Natural killer cell treated with Interleukin-12 subunit alpha and Interleukin-12 subunit beta and Interleukin-15 and Interleukin-18, amount 100 ng/mL, for 72 hours (primary cell): Measurements from ENCODE around the gene GPRIN2. TPM values are rescaled to one million over a fixed set of nuclear protein-coding genes. Genes with fewer than 3 reads are reported as not detected.

ENCODE experiments used
- ATAC-seq, 2 donors: fragments of 150-1000 bp; cut with Tn5 transposase in 1 of 2; sonication (Bioruptor Pico), chemical (Tn5 transposase) in 1 of 2; 2 replicates each; pipeline ENCODE4 v1.10.0; 2021
- DNase-seq: peaks from one replicate; pipeline ENCODE4 v3.0.0; 2022; ENCODE audit warnings: low spot score
- H3K27ac Mint-ChIP-seq, 2 donors: 1 replicate in 1 of 2; 2 replicates in 1 of 2; pipeline ENCODE4 v1.8.0; 2022; ENCODE audit warnings: mixed read lengths in 2 of 2, mild to moderate bottlenecking in 1 of 2, moderate library complexity in 1 of 2
- H3K27me3 Mint-ChIP-seq, 2 donors: 1 replicate in 1 of 2; 2 replicates in 1 of 2; pipeline ENCODE4 v1.8.0; 2022; ENCODE audit warnings: mixed read lengths in 2 of 2
- H3K36me3 Mint-ChIP-seq: one replicate; pipeline ENCODE4 v1.8.0; 2022; ENCODE audit warnings: mixed read lengths
- H3K4me1 Mint-ChIP-seq, 2 donors: 1 replicate in 1 of 2; 2 replicates in 1 of 2; pipeline ENCODE4 v1.8.0; 2022; ENCODE audit warnings: low read depth in 2 of 2, mixed read lengths in 2 of 2, mild to moderate bottlenecking in 1 of 2
- H3K4me3 Mint-ChIP-seq: one replicate; pipeline ENCODE4 v1.8.0; 2022; ENCODE audit warnings: mixed read lengths
- H3K9me3 Mint-ChIP-seq: 2 replicates; pipeline ENCODE4 v1.8.0; 2022; ENCODE audit warnings: mixed read lengths
- total RNA-seq, 2 donors: library from RNA; stranded (reverse); gene quantifications; one replicate each; pipeline ENCODE4 v1.2.3, GENCODE V29; 2022

GPRIN2 gene
- total RNA-seq, 2 donors from 2014 or later, result not detected

DNA sequence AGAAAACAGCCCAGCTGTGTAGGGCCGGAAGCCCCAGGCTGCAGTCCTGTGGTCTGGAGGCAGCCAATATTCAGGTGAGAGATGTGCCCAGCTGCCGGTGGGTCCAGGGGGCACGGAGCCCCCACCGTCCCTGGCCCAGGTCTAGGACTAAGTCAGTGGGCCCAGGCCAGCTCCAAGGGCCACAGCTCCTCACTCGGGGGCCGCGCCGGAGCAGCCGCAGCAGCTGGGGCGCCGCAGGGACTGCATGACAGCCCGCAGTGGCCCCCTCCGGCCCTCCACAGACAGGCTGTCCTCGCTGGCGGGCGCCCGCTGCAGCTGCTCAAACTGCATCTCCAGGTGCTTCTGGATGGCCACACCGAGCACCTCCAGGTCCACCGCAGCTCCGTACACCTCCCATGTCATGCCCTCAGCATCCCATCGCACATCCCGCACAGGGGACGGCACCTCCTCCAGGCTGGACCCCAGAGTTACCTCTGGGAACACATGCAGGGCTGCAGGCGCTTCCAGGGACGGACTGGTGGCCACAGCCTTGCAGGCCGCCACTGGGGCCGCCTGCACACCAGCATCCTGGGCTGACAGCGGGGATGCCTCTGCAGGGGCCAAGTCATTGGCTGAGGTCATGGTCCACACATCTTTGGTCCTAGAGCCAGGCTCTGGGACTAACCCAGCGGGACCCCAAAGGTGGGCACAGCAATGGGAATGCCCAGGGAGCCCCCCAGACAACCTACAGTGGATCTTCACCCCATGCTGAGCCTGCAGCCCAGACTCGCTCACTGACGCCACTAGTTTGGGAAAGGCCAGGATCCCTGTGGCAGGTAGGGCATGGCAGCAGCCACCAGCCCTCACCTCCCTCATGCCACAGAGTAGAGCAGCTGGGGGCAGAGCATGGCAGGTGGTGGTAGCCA lies 7.0 kb downstream of the GPRIN2 start:
- Mint-ChIP-seq H3K27me3 (no peaks in the 10 kb centered on the region), H3K36me3 (no peaks in the 10 kb centered on the region), H3K9me3 (no peaks in the 10 kb centered on the region), H3K27ac (no peak overlapping the region), H3K4me1 (no peaks in the 10 kb centered on the region), H3K4me3 (no peak overlapping the region)
- no peak for ATAC-seq
- peak; percentile 60 for DNase-seq

DNA sequence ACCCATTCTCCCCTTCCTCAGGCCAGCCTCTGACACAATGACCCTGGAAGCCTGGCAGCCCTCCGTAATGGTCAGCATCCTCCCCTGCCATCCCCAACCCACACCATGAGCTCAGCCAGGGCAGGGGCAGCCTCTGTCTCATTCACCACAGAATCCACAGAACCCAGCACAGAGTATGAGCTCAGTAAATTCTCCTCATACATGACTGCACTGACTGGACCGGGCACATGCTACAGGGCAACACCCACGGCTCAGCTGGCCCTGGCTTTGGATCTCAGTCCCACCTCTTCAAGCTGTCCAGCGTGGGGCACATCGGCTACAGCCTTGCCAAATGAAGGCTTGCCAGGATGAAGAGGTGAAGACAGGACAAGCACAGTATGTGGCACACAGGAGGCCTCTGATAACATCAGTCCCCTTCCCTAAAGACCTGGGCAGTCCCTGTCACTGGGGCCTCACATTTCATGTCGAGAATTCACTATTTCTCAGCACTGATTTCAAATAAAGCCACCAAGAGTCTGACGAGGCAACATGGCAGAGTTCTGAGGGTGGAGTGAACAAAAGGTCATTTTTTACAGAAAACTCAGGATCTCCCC lies 7.9 kb downstream of the GPRIN2 start:
- no peak overlapping the region for H3K27ac Mint-ChIP-seq
- H3K36me3 Mint-ChIP-seq, result no peaks in the 10 kb centered on the region
- ATAC-seq (no peak), DNase-seq (peak; percentile 58)
- no peaks in the 10 kb centered on the region for H3K27me3 Mint-ChIP-seq
- H3K4me1 Mint-ChIP-seq, result no peaks in the 10 kb centered on the region
- H3K9me3 Mint-ChIP-seq, result no peaks in the 10 kb centered on the region
- H3K4me3 Mint-ChIP-seq, result no peak overlapping the region

DNA sequence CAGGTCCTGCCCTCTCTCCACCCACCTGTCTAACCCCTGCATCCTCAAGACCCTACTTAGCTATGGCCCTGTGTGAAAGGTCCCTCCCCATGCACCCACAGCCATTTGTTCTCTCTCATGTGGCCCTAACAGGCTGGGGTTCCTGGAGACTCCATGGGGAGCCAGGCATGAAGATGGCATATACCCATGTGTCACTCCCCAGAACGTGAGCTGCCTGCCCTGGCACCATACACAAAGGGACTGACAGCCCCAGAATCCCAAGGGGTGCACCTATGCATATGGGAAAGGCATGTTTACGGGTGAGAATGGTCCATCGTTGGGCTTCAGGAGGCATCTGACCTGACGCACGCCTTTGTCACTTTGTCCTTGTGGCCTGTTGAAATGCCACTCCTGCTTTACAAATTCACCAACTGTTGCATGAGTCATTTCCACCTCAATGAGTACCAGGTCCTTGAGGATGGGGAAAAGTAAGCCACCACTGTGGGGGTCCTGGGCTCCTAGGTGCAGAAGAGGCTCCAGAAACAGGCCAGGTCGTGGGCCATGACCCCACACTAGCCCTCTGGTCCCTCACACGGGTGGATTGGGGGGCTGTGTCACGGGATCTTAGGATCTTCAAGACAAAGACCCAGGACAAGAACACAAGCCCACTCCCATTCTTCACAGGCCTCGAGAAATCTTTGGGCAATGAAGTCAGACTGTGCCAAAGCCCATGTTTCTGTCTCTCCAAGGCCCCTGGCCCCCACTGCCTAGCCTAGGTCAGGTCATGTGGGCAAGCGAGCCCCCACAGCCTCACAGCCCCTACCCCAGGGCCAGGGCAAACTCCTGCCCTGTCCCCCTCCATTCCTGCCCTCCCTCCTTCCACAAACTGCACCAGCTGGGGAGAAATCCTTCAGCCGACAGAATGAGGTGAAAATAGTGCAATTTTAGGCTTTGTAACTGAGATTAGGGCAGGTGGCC lies 8.6 kb downstream of the GPRIN2 start:
- no peaks in the 10 kb centered on the region for H3K36me3 Mint-ChIP-seq
- H3K4me1 Mint-ChIP-seq, result no peaks in the 10 kb centered on the region
- ATAC-seq (no peak), DNase-seq (peak; percentile 59)
- peaks cover 2 to 6% of the 10 kb centered on the region in 2 donors for H3K27me3 Mint-ChIP-seq
- no peaks in the 10 kb centered on the region for H3K9me3 Mint-ChIP-seq
- H3K4me3 Mint-ChIP-seq, result no peak overlapping the region
- H3K27ac Mint-ChIP-seq, result no peak overlapping the region

- Mint-ChIP-seq H3K27me3 (peaks cover 7 to 15% of the 10 kb centered on the region in 2 donors), H3K4me1 (peaks cover 0 to 4% of the 10 kb centered on the region in 2 donors), H3K36me3 (no peaks in the 10 kb centered on the region), H3K4me3 (no peak overlapping the region), H3K27ac (no peak overlapping the region), H3K9me3 (no peaks in the 10 kb centered on the region)
- DNase-seq, result peak; percentile 57
- ATAC-seq, result no peak
These were observed 9.6 kb downstream of the GPRIN2 start for GRCh38 chr10:46546591-46547540.

- DNase-seq (peak; percentile 51), ATAC-seq (no peak)
- no peak overlapping the region for H3K4me3 Mint-ChIP-seq
- H3K27me3 Mint-ChIP-seq, result peaks cover 7 to 15% of the 10 kb centered on the region in 2 donors
- H3K27ac Mint-ChIP-seq, result no peak overlapping the region
- peaks cover 0 to 4% of the 10 kb centered on the region in 2 donors for H3K4me1 Mint-ChIP-seq
- no peaks in the 10 kb centered on the region for H3K36me3 Mint-ChIP-seq
- H3K9me3 Mint-ChIP-seq, result no peaks in the 10 kb centered on the region
These were observed 10.4 kb downstream of the GPRIN2 start for GRCh38 chr10:46545861-46546590.

DNA sequence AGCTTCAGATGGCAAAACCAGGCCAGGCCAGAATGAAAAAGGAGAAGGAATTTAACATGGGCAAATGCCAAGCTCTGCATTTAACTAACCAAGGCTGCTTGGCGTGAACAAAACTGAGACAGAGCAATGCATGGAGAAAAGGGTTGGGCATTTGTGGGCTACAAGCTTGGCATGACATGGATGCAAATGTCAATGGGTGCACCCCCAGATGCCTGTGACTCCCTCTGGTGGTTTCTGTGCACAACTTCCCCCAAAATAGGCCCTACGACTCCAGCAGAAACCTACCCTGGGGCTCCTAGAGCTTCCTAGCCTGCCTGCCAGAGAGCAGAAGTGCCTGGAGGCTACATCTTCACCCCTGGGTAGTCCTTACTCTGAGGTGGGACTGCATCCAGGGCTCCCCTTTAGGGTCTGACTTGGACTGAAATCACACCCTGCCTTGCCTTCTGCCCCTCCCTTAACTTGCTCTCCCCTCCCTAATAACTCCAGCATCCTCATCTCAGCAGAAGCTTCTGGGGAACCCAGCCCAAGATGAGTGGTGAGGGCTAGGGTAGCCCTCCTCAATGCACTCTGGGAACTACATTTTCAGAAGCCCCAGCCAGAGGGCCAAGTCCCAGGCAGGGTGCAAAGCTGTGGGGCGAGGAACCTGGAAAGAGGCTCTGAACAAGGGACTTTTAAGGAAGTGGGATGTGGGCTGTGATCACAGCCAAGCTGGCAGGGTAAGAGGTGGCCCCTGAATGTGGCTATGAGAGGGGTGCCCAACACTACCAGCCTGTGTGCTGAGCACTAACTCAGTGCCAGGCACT lies 11.3 kb downstream of the GPRIN2 start:
- ATAC-seq, result no peak
- Mint-ChIP-seq H3K4me1 (peaks cover 6 to 10% of the 10 kb centered on the region in 2 donors), H3K4me3 (no peak overlapping the region), H3K9me3 (no peaks in the 10 kb centered on the region), H3K36me3 (no peaks in the 10 kb centered on the region), H3K27ac (no peak overlapping the region), H3K27me3 (peaks cover 14 to 21% of the 10 kb centered on the region in 2 donors)
- peak; percentile 46 for DNase-seq

DNA sequence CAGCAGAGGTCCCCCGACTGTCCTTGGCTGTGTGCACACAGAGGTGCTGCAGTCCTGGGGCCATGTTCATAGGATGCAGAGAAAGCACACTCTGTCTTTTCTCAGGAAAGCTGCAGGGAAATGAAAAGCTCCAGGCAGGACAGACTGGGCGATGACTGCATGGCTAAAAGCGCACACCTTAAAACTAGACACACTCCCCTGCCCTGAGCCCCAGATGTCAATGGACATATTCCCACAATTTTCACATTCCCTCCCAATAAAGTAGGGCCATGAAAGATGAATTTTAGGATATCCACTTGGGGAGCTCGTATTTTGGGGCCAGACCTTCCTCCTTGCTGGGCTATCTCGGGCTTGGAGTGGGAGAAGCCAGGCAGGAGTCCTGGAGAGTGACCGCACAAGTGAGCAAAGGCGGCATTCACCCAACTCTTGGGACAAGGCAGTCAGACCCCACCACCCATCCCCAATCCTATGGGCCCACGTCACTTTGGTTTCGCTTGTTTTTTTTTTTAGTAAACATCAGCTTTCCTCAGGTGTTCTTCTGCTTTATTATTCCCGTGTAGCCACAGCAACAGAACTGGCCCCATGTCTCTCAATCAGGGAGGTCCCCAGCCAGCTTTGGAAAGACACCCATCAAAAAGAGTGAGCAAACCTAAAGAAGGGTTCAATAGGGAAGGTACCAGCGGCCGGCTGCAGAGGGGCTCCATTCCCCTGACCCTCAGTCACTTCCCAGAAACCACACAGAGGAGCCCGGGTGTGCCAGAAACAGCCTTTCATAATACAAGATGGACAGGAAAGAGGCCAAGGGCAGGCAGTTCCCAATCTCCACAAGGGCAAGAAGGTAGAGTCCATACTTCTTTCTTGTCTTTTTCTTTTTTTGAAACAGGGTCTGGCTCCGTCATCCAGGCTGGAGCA lies 12.7 kb downstream of the GPRIN2 start:
- ATAC-seq (no peak), DNase-seq (peak; percentile 60)
- H3K27me3 Mint-ChIP-seq, result peaks cover 22 to 31% of the 10 kb centered on the region in 2 donors
- H3K36me3 Mint-ChIP-seq, result no peaks in the 10 kb centered on the region
- peaks cover 8 to 10% of the 10 kb centered on the region in 2 donors for H3K4me1 Mint-ChIP-seq
- H3K27ac Mint-ChIP-seq, result no peak overlapping the region
- H3K4me3 Mint-ChIP-seq, result no peak overlapping the region
- H3K9me3 Mint-ChIP-seq, result no peaks in the 10 kb centered on the region

GRCh38 chr10:46542567-46543465 lies 13.6 kb downstream of the GPRIN2 start:
- no peak overlapping the region for H3K27ac Mint-ChIP-seq
- ATAC-seq (peak in 1 of 2 donors; percentile 4), DNase-seq (peak; percentile 58)
- H3K9me3 Mint-ChIP-seq, result no peaks in the 10 kb centered on the region
- peaks cover 8 to 10% of the 10 kb centered on the region in 2 donors for H3K4me1 Mint-ChIP-seq
- no peak overlapping the region for H3K4me3 Mint-ChIP-seq
- H3K27me3 Mint-ChIP-seq, result peaks cover 26 to 41% of the 10 kb centered on the region in 2 donors
- no peaks in the 10 kb centered on the region for H3K36me3 Mint-ChIP-seq

GRCh38 chr10:46541735-46542566 lies 14.5 kb downstream of the GPRIN2 start:
- H3K9me3 Mint-ChIP-seq, result no peaks in the 10 kb centered on the region
- peaks cover 26 to 49% of the 10 kb centered on the region in 2 donors for H3K27me3 Mint-ChIP-seq
- H3K27ac Mint-ChIP-seq, result no peak overlapping the region
- no peaks in the 10 kb centered on the region for H3K36me3 Mint-ChIP-seq
- no peak overlapping the region for H3K4me3 Mint-ChIP-seq
- ATAC-seq (no peak), DNase-seq (peak; percentile 53)
- H3K4me1 Mint-ChIP-seq, result peaks cover 8 to 10% of the 10 kb centered on the region in 2 donors
